ENCODE measurements around the gene PRDM2. TPM values are rescaled to one million over a fixed set of nuclear protein-coding genes. Genes with fewer than 3 reads are reported as not detected.

PRDM2 gene
- total RNA-seq, 2 experiments from 2014 or later = 75.2 to 79.8 TPM

- POLR2A ChIA-PET = no interaction called here
- no peaks in the 10 kb centered on the region for H3K36me3 Mint-ChIP-seq
These were observed 164.8 kb downstream of the PRDM2 start for GRCh38 chr1:13864760-13865159.

GRCh38 chr1:13865851-13866250, 165.9 kb downstream of the PRDM2 start:
- Mint-ChIP-seq H3K4me3 (no peak overlapping the region), H3K27me3 (no peaks in the 10 kb centered on the region), H3K9me3 (no peaks in the 10 kb centered on the region), H3K27ac (no peak overlapping the region), H3K4me1 (no peaks in the 10 kb centered on the region), H3K36me3 (no peaks in the 10 kb centered on the region)
- no peak for ATAC-seq (ENCODE audit: low read depth)
- POLR2A ChIA-PET = no interaction called here
- no peak for DNase-seq

More at GRCh38 chr1:13864760-13865159, 164.8 kb downstream of the PRDM2 start:
- no peak for ATAC-seq (ENCODE audit: low read depth)
- no peak overlapping the region for H3K27ac Mint-ChIP-seq
- H3K9me3 Mint-ChIP-seq = no peaks in the 10 kb centered on the region
- no peak for DNase-seq
- H3K4me3 Mint-ChIP-seq = no peak overlapping the region
- H3K4me1 Mint-ChIP-seq = no peaks in the 10 kb centered on the region
- peaks cover 5% of the 10 kb centered on the region for H3K27me3 Mint-ChIP-seq

GRCh38 chr1:13867603-13868002, 167.6 kb downstream of the PRDM2 start:
- Mint-ChIP-seq H3K27me3 (peaks cover 2% of the 10 kb centered on the region), H3K27ac (no peak overlapping the region), H3K4me3 (no peak overlapping the region), H3K9me3 (peaks cover 1% of the 10 kb centered on the region), H3K36me3 (no peaks in the 10 kb centered on the region), H3K4me1 (no peaks in the 10 kb centered on the region)
- DNase-seq (no peak), ATAC-seq (ENCODE audit: low read depth) (no peak)
- POLR2A ChIA-PET = no interaction called here

GRCh38 chr1:13869172-13869797, 169.3 kb downstream of the PRDM2 start:
- Mint-ChIP-seq H3K36me3 (no peaks in the 10 kb centered on the region), H3K4me3 (no peak overlapping the region), H3K27ac (no peak overlapping the region), H3K9me3 (peaks cover 2% of the 10 kb centered on the region), H3K27me3 (peaks cover 5% of the 10 kb centered on the region), H3K4me1 (no peaks in the 10 kb centered on the region)
- POLR2A ChIA-PET = no interaction called here
- DNase-seq (no peak), ATAC-seq (ENCODE audit: low read depth) (no peak)

- no peak for ATAC-seq (ENCODE audit: low read depth)
- no peak overlapping the region for H3K4me3 Mint-ChIP-seq
- no peaks in the 10 kb centered on the region for H3K36me3 Mint-ChIP-seq
- no peaks in the 10 kb centered on the region for H3K4me1 Mint-ChIP-seq
- H3K9me3 Mint-ChIP-seq = peaks cover 4% of the 10 kb centered on the region
- no peak overlapping the region for H3K27ac Mint-ChIP-seq
- no peak for DNase-seq
- H3K27me3 Mint-ChIP-seq = peaks cover 5% of the 10 kb centered on the region
- POLR2A ChIA-PET = no interaction called here
These were observed 171.4 kb downstream of the PRDM2 start for GRCh38 chr1:13871413-13871812.

GRCh38 chr1:13871886-13872285, 171.9 kb downstream of the PRDM2 start:
- Mint-ChIP-seq H3K9me3 (peaks cover 4% of the 10 kb centered on the region), H3K27ac (no peak overlapping the region), H3K27me3 (peaks cover 5% of the 10 kb centered on the region), H3K4me1 (no peaks in the 10 kb centered on the region), H3K4me3 (no peak overlapping the region), H3K36me3 (no peaks in the 10 kb centered on the region)
- no peak for DNase-seq
- POLR2A ChIA-PET = no interaction called here
- no peak for ATAC-seq (ENCODE audit: low read depth)

GRCh38 chr1:13873032-13873431, 173.0 kb downstream of the PRDM2 start:
- H3K27me3 Mint-ChIP-seq = peaks cover 5% of the 10 kb centered on the region
- H3K27ac Mint-ChIP-seq = no peak overlapping the region
- POLR2A ChIA-PET = no interaction called here
- ATAC-seq (ENCODE audit: low read depth) (no peak), DNase-seq (no peak)
- H3K4me1 Mint-ChIP-seq = no peaks in the 10 kb centered on the region
- peaks cover 4% of the 10 kb centered on the region for H3K9me3 Mint-ChIP-seq
- no peak overlapping the region for H3K4me3 Mint-ChIP-seq
- no peaks in the 10 kb centered on the region for H3K36me3 Mint-ChIP-seq

Other genes with a start within 250 kb of the PRDM2 start
- not detected for gene LRRC38, start 186.2 kb upstream of the PRDM2 start, total RNA-seq
- gene PDPN, start 116.4 kb upstream of the PRDM2 start, total RNA-seq = not detected

All from activated naive CD8-positive, alpha-beta T cell treated with anti-CD3 and anti-CD28 coated beads, Interleukin-2, amount 10 ng/mL, durations not matched to agents 7 days and 5 days (primary cell).